HG03460 (cell line): ENCODE results near the gene LYPD6.

ENCODE experiments used
- ATAC-seq: cut with Tn5 transposase; IDR thresholded peaks from one replicate; pipeline ENCODE4 v1.9.1; 2021; ENCODE audit not compliant: unreplicated experiment

The LYPD6 gene

DNA sequence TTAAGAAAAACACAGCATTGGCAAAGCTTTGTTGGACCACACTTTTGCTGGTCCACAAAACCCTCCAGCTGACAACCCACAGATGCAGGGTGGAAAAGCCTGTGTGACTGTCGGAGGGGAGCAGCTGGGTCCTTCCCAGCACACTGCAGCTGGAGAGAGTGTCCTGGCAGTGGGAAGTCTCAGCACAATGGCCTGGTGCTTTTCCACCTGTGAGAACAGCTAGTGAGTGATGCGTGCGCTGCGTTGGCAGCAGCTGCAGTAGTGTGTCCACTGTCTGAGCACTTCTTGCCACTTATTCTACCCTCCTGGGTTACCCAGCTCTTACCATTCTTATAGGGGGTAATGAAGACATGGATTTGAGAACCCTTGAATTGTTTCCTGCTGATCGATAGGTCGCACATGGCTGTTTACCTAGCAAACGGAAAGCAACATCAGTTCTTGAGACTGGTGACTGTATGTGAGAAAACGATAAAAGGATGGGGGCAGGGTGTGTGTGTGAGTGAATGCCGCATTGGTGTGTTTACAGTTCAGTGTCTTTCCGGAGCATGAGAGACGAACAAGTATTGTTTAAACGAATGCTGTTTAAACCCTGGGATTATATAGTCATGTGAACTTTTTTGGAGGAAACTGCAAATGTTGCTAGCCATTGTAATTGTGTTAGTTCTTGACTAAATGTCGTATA, 69.7 kb downstream of the LYPD6 start:
- no peak for ATAC-seq

DNA sequence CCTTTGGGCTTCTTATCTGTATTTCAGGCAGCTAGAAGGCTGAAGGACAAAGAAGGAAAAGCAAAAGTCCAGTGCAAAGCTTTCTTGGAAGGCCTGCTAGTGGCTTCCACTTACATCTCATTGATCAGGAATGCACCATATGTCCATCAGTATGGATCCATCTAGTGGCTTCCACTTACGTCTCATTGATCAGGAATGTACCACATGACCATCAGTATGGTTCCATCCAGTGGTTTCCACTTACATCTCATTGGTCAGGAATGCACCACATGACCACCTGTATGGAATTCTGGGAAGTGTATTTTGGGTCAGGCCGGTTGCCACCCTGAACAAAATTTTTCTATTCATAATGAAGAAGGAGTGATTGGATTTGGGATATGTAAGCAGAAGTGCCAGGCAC, 70.6 kb downstream of the LYPD6 start:
- ATAC-seq: no peak

DNA sequence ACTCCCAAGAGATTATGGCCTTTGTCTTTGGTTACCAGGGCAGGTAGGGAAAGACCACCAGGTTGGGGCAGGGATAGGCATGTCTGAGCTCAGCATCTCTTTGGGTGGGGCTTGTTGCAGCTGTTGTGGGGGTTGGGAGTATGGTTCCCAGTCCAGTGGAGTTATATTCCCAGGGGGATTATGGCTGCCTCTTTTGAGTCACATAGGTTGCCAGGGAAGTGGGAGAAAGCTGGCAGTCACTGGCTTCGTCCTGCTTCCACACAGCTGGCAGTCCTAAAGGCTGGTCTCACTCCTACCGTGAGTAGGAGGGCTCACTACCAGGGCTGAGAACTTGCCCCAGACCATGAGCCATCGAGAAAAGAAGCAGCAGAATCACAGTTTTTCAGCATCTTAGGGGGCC, 79.1 kb downstream of the LYPD6 start:
- ATAC-seq: no peak

DNA sequence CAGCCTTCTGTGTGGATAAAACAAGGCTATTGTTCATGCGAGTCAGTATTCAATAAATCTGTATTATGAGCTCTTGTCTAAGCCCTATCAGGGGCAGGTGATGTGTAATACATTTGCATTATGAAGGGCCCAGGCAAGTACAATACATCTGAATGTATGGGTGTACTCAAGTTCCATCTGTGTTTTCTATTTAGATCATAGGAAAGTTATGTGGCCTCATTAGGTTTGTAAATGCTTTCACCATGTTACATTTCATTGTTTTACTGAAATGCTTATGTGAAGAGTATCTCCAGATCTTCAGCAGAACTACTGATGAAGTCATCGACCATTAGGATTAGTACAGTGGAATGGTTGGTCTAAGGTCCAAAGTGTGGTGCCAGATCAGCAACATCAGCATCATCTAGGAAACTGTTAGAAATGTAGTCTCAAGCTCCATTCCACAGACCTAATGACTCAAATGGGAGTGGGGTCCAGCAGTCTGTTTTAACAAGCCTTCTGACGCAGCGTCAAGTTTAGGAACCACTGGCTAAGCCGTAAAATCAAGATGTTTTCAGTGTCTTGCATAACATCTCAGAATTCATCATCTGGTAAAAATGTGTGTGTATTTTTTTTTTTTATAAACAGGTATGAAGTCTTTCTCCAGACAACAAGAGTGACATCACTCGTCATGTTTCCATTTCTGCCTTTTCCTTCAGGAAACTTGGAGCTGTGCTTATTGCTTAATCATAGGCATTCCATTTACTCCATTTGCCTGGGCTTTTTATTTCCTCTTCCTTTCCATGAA, 80.5 kb downstream of the LYPD6 start:
- ATAC-seq: no peak

DNA sequence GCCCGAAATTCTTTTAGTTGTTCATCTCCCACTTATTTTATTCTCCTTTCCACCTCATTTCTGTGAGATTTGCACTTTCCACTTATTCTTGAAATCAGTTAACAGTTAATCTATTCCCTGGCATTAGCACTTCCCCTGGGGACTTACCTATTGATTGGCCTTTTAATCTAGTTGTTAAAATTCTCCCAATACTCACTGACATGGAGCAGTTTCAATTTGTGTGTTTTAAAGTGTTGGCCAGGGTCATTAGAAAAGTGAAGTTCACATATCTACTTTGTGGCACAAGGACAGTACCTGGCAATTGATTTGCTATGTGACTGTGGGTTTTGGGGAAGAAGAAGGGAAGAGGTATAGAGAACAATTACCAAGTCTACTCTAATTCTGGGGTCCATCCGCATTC, 83.1 kb downstream of the LYPD6 start:
- ATAC-seq: no peak

DNA sequence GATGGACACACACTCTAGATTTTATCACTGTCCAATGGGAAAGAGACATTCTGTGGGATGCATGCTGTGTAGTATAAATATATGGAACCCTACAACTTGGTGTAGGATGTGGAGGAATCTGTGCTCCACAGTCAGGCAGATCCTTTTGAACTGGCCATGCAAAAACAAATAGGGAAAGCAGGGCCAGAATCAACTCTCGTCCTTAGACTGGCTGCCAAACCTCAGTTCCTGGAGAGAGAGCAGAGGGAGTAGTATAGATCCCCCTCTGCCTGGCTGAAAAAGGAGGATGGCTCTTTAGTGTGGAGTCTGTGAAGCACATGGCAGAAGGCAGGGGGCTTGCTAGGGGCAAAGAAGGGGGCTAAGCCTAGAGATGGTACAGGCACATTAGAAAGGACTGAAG, 84.7 kb downstream of the LYPD6 start:
- no peak for ATAC-seq

DNA sequence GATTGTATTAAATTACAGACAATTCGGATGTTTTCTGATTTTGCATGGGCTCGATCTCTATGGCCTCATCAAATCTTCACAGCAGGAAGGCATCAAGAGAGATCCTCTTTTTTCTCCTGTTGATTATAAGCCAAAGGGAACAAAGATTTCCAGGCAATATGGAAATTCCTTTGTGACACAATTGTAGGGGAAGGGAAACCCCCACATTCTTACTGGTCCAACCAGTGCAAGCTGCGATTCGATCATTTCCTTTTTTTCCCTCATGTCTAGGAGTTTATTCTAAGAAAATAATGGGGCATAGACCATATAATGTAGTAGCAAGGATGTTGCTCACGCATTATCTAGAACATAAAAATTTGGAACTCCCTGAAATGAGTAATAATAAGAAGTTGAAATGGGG, 87.7 kb downstream of the LYPD6 start:
- ATAC-seq: no peak

DNA sequence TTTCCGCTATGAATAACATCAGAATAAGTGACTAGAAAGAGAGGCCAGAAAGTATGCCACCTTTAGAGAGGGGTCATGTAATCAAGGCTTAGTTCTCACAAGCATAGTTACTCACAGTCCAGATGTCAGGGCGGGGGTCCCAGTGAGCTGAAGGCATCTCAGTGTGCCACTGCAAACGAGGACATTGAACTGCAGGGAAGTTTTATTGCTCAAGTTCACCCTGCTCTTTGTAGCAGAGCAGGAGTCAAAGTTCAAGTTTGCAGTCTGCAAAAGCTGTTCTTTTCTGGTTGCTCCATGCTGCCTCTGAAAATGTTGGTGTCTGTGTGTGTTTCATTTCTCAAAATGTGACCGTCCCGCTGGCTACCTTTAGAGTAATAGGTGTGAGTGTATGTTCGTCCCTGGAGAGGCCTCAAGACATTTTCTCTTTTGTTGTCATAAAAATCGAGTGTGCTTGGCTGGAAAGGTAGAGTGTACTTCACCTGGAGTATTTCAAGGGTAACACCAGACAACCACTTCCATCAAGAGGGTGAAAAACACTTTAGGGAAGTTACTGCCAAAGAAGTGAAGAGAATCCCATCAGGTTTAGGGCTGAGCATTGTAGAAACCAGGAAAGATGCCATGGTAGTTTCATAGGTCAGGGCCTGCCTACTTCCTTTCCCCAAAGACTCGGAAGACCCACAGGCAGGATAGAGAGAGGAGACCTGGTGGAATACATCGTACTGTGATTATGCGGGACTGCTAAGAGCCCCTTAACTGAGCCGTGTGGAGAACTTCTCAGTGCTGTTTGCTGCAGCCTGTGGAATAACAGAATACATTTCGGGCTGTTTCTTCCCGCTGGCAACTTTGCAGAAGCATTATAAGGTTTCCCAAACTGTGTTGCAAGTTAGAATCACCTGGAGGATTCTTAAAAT, 89.9 kb downstream of the LYPD6 start:
- ATAC-seq: no peak

DNA sequence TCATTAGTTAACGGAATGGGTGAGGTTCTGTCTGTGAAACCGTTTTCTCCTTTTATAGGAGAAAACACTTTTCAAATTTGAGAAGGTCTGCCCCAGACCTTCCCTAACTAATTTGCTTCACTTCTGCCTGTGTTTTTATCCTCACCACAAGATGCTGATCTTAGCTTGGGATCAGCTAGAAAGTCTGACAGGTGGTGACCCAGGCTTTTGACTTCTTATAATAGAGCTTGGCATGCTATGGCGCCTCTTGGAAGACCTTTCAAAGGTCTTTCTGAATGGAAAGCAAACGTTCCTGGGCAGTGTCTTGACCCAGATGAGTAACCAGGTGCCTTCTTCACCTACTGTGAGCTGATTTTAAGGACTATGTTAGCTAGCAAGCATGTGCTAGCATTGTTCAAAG, 91.4 kb downstream of the LYPD6 start:
- ATAC-seq: no peak

DNA sequence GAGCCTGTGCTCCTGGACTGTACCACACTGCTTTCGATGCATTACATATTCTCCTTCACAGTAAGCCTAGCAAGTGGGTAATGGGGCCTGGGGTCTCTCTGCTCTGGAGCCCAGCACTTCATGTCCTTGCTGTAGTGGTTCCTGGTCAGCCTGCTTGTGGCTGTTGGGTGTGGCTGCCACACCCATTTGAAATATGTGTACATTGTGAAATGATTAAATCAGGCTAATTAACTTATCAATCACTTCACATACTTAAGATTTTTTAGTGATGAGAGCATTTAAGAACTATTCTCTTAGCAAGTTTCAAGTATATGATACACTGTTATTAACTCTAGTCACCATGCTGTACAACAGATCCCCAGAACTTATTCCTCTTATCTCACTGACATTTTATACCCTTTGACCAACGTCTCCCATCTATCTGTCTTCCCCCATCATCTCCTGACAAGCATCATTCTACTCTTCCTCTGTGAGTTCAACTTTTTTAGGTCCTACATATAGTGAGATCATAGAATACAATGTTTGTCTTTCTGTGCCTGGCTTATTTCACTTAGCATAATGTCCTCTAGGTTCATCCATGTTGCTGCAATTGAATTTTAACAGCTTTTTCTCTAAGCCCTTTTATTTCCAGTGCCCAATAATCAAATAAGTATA, 92.1 kb downstream of the LYPD6 start:
- no peak for ATAC-seq

DNA sequence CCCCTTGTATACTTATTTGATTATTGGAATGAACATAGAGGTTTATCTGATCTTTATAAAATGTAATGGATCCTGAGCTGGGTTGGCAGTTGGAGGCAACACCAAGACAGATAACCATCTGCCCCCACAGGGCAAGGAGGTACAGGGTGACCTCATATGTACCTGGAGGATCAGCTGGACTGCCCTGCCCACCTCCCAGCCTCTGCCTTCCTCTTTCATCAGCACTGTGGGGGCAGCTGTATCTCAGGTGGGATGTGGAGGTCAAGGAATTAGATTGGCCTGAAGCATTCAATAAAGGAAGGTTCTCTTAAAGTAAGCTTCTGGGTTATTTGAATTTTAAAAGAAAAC, 92.6 kb downstream of the LYPD6 start:
- ATAC-seq: no peak

DNA sequence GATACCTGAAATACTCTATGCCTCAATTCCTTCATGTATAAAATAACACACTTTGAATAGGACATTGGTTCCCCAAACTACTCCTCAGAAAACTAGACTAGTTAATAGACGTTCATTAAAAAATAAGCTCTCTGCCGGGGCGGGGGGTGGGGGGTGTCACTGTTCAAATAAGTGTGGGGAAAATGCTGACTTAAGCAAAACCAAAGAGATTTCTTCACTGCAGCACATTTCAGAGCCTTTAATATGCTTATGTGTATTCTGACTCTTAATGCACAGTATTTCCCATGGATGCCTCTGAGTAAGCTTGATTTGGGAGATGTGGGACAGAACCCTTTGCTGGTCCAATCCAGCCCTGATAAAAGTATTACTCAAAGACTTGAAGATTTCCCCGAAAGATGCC, 93.2 kb downstream of the LYPD6 start:
- no peak for ATAC-seq

DNA sequence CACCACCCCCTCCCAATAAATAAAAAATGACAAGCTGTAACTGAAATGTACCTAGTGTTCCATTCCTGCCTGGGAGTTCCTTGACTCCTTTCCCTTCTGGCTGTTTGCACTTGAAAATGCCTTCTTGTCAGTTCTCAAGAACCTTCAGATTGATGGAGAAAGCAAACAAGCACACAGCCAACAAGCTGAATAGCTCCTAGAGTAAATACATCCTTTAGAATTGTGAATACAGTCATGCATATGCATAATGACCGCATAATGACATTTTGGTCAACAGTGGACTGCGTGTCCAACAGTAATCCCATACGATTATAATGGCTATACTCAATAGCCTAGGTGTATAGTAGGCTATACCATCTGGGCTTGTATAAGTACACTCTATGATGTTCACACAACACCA, 97.0 kb downstream of the LYPD6 start:
- no peak for ATAC-seq

DNA sequence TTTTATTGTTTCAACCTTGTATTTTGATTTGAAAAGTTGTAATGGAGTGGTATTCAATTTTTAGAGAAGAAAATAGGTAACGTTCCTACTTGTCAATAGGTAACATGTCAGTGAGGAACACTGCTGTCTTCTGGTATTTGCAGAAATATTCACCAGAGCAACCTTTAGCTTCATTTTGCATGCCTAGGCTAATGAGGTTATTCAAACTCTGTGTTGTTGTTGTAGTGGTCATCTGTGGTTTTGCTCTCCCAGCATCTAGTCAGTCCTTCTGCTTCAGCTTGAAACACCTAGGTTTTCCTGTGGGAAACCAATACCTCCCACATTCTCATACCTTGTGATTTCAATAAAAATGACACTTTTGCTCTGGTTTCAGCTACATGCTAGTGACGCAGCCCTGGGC, 98.4 kb downstream of the LYPD6 start:
- no peak for ATAC-seq

DNA sequence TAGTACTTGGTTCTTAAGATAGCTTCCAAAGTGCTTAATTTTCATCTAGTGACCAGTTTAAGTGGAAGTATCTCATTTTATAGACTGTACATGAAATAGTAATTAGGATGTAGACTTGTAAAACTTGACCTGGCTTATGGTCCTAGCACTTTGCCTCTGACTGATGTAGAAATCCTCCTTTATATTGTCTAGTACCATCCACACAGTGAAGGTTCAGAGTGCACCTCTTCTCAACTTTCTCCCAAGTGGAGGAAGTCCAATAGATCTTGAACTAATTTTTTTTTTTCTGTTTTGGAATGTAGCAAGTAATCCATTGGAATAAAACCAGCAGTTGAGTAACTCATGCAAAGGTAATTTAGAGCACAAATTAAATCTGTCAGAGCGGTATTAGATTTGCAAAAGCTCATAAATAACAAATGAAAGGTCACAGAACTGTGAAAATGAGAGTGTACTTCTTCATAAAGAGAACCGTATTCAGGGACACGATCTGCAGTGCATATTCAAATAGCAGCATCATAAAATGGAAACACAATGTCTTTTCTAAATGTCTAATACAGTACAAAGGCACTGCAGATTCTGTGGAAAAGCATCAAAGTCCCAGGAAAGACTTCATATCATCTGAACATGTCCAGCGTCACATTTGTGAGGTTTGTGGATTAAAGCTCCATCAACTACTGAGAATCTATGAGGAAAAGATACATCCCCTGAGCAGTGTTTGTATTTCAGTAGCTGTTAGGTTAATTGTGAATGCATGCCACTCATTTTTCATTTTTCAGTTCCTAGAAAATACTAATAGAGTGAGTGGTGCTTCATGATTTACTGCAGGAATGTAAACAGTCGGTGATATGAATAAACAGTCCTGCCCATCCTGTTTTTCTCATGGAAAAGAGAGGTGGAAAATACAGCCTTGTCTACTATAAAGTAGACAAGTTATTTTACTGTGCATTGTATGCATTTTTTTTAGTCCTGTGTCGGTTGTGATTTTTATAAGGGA, 100.7 kb downstream of the LYPD6 start:
- ATAC-seq: no peak

DNA sequence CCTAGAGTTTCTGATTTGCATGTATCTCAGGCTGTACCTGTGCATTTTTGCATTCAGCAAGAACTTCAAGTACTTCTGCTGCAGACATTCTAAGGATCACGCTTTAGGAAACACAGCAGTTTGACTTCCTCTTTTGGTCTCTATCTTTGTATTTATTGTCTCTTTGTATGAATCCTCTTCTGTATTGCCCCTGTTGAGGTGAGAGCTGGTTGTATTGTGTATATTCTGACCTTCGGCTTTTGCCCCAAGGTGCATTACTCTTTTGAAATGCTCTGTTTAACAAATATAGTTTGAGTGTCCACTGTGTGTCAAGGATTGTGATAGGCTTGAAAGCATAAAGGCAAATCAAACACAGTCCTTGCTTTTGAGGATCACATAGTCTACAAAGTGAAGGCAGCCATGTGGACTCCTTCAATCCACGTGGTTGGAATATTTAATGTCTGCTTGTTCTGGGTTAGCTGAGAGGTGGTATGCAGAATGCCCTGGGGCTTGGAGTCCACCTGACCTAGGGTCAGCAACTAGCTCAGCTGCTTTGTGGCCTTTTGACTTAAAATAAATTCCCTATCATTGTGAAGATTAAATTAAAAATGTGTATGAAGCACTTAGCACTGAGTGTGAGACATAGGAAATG, 108.1 kb downstream of the LYPD6 start:
- ATAC-seq: no peak

DNA sequence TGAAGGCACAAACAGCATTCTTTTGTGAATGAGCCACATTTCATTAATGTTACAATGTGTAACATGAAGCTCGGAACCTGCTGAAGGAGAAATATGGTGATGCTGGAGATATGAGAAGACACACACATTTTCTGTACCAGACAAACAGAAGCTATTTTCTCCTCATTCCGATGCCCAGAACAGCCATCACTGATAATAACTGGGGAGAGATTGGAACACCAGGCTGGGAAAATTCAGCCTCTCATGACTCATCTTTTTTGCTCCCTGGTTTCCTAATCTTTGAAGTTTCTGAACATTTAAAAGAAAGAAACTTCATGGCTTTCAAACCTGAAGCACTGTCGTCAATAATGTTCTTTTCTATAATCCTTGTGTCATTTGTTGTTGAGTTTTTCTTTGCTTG, 110.9 kb downstream of the LYPD6 start:
- ATAC-seq: no peak

DNA sequence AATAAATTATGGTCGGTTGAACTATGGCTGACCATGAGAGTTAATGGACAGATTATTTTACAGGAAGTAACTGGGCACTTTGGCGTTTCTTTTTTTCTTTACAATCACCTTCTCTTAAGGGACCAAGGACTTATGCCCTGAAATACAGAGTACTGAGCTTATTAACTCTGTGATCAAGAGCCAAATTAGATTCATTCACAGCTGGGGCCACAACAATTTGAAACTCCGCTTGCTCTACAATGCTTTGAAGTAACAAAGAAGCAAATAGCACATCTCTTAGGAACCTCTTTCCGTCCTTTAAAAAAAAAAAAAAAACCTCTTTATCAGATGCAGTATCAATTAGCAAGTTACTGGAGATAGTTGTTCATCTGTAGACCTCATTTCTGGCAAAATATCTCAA, 112.0 kb downstream of the LYPD6 start:
- no peak for ATAC-seq

DNA sequence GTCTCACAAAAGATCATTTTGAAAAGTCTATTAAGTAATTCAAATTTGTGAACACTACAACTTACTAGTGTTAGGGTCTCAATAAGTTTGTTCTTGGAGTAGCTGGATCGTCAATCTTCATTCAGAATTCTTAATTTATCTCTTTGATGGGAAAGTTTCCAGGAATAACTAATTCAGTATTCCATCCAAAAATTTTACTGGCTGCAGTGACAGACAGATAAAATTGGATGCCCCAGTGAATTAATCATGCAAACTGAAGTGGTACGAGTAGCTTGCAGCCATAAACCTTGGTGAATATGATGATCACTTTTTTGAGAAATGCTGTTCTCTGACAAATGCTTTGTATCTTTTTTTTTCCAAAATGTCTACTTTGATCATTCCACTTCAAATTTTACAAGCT, 112.8 kb downstream of the LYPD6 start:
- ATAC-seq: no peak

DNA sequence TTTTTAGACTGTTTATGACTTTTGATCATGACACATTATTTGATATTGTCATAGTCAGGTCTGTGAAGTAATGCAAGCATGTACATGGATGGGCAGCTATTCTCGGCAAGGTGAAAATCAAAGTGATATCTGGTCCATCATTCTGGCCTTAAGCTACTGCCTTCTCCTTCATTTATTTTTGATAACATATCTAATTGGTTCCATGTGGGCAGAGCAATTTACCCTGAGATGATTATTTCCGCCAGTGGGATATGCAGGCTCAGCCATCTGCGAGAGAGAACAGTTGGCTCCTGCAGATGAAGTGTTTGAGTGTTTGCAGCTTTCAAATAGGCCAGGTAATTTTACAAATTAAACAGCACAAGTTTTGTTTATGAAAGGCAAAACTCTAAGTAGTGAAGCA, 116.4 kb downstream of the LYPD6 start:
- ATAC-seq: no peak
